ACC112 (cell line): ENCODE measurements around the gene RPUSD1.

Experiments used
- H2AFZ ChIP-seq: fragments of 200-600 bp; sonication (generic); one replicate; pipeline ENCODE4 v1.6.0; 2017; ENCODE audit warnings: antibody characterized with exemption, low read length; ENCODE audit not compliant: unreplicated experiment
- H3K27ac ChIP-seq: fragments of 200-600 bp; sonication (generic); 2 replicates; pipeline ENCODE4 v1.5.1; 2014; ENCODE audit warnings: low read depth, mild to moderate bottlenecking, antibody characterized with exemption, low read length, moderate library complexity
- H3K27me3 ChIP-seq: fragments of 200-600 bp; sonication (generic); 2 replicates; pipeline ENCODE4 v1.6.1; 2014; ENCODE audit warnings: mild to moderate bottlenecking, antibody characterized with exemption, low read length, moderate library complexity, mixed read lengths; ENCODE audit not compliant: insufficient read depth
- H3K36me3 ChIP-seq: fragments of 200-600 bp; sonication (generic); 2 replicates; pipeline ENCODE4 v1.6.1; 2016; ENCODE audit warnings: mild to moderate bottlenecking, antibody characterized with exemption, low read length, moderate library complexity, mixed read lengths; ENCODE audit not compliant: insufficient read depth
- H3K4me1 ChIP-seq: fragments of 200-600 bp; sonication (generic); one replicate; pipeline ENCODE4 v1.6.1; 2016; ENCODE audit warnings: low read length, mixed read lengths; ENCODE audit not compliant: insufficient read depth, unreplicated experiment, control insufficient read depth
- H3K4me3 ChIP-seq: fragments of 200-600 bp; sonication (generic); 2 replicates; pipeline ENCODE4 v1.5.1; 2014; ENCODE audit warnings: mild to moderate bottlenecking, low read depth, low read length
- H3K79me2 ChIP-seq: fragments of 200-600 bp; sonication (generic); one replicate; pipeline ENCODE4 v1.6.0; 2016; ENCODE audit warnings: low read length; ENCODE audit not compliant: control insufficient read depth, unreplicated experiment, insufficient read depth

RPUSD1 gene

GRCh38 chr16:764184-764750 lies 23.9 kb downstream of the RPUSD1 start:
- no peaks in the 10 kb centered on the region for H3K79me2 ChIP-seq
- no peak overlapping the region for H3K27ac ChIP-seq
- no peaks in the 10 kb centered on the region for H3K27me3 ChIP-seq
- H3K36me3 ChIP-seq = no peaks in the 10 kb centered on the region
- H3K4me3 ChIP-seq = no peak overlapping the region
- H3K4me1 ChIP-seq = no peaks in the 10 kb centered on the region
- no peak overlapping the region for H2AFZ ChIP-seq

GRCh38 chr16:763369-764183 lies 24.6 kb downstream of the RPUSD1 start:
- H3K27ac ChIP-seq = no peak overlapping the region
- no peak overlapping the region for H3K4me3 ChIP-seq
- no peaks in the 10 kb centered on the region for H3K79me2 ChIP-seq
- no peaks in the 10 kb centered on the region for H3K4me1 ChIP-seq
- no peak overlapping the region for H2AFZ ChIP-seq
- H3K27me3 ChIP-seq = no peaks in the 10 kb centered on the region
- H3K36me3 ChIP-seq = no peaks in the 10 kb centered on the region

- Histone ChIP-seq H3K4me1 (no peaks in the 10 kb centered on the region), H3K27ac (no peak overlapping the region), H2AFZ (no peak overlapping the region), H3K4me3 (no peak overlapping the region), H3K36me3 (no peaks in the 10 kb centered on the region), H3K79me2 (no peaks in the 10 kb centered on the region), H3K27me3 (no peaks in the 10 kb centered on the region)
Observed at GRCh38 chr16:762595-763268, 25.4 kb downstream of the RPUSD1 start.

GRCh38 chr16:761625-762513 lies 26.3 kb downstream of the RPUSD1 start:
- Histone ChIP-seq H3K27me3 (no peaks in the 10 kb centered on the region), H3K4me1 (no peaks in the 10 kb centered on the region), H2AFZ (no peak overlapping the region), H3K4me3 (no peak overlapping the region), H3K79me2 (no peaks in the 10 kb centered on the region), H3K36me3 (no peaks in the 10 kb centered on the region), H3K27ac (no peak overlapping the region)

GRCh38 chr16:760545-761343 lies 27.4 kb downstream of the RPUSD1 start, which contains the start of gene MSLN:
Gene MSLN (plus strand): TSS chr16:760734. CDS start chr16:762681, 1,947 bp downstream.
- Histone ChIP-seq H3K36me3 (no peaks in the 10 kb centered on the region), H2AFZ (no peak within 1 kb of the TSS), H3K4me3 (no peak within 1 kb of the TSS), H3K27me3 (no peaks in the 10 kb centered on the region), H3K79me2 (no peaks in the 10 kb centered on the region), H3K4me1 (no peaks in the 10 kb centered on the region), H3K27ac (no peak within 1 kb of the TSS)

GRCh38 chr16:760065-760464 lies 28.1 kb downstream of the RPUSD1 start:
- Histone ChIP-seq H3K27ac (no peak overlapping the region), H3K36me3 (no peaks in the 10 kb centered on the region), H3K27me3 (no peaks in the 10 kb centered on the region)

GRCh38 chr16:759110-759910 lies 28.9 kb downstream of the RPUSD1 start:
- Histone ChIP-seq H3K27ac (no peak overlapping the region), H3K4me3 (no peak overlapping the region), H3K79me2 (no peaks in the 10 kb centered on the region)

More at GRCh38 chr16:760065-760464, 28.1 kb downstream of the RPUSD1 start:
- Histone ChIP-seq H3K4me3 (no peak overlapping the region), H2AFZ (no peak overlapping the region), H3K79me2 (no peaks in the 10 kb centered on the region), H3K4me1 (no peaks in the 10 kb centered on the region)

GRCh38 chr16:756428-756827 lies 31.8 kb downstream of the RPUSD1 start:
- Histone ChIP-seq H2AFZ (no peak overlapping the region), H3K36me3 (no peaks in the 10 kb centered on the region), H3K79me2 (no peaks in the 10 kb centered on the region)

More at GRCh38 chr16:759110-759910, 28.9 kb downstream of the RPUSD1 start:
- Histone ChIP-seq H3K36me3 (no peaks in the 10 kb centered on the region), H2AFZ (no peak overlapping the region), H3K4me1 (no peaks in the 10 kb centered on the region), H3K27me3 (no peaks in the 10 kb centered on the region)

GRCh38 chr16:754656-755055 lies 33.5 kb downstream of the RPUSD1 start:
- H3K27ac ChIP-seq = no peak overlapping the region
- no peak overlapping the region for H2AFZ ChIP-seq
- no peaks in the 10 kb centered on the region for H3K27me3 ChIP-seq
- H3K36me3 ChIP-seq = no peaks in the 10 kb centered on the region
- no peak overlapping the region for H3K4me3 ChIP-seq
- no peaks in the 10 kb centered on the region for H3K4me1 ChIP-seq
- H3K79me2 ChIP-seq = no peaks in the 10 kb centered on the region

More at GRCh38 chr16:756428-756827, 31.8 kb downstream of the RPUSD1 start:
- H3K4me1 ChIP-seq = no peaks in the 10 kb centered on the region
- no peaks in the 10 kb centered on the region for H3K27me3 ChIP-seq
- no peak overlapping the region for H3K27ac ChIP-seq
- no peak overlapping the region for H3K4me3 ChIP-seq
